ENCODE measurements around the gene QRFPR. TPM values are rescaled to one million over a fixed set of nuclear protein-coding genes. Genes with fewer than 3 reads are reported as not detected.

Gene QRFPR
- total and polyA plus RNA-seq, 2 of the 8 experiments (the other 6 are each of a cell fraction or from before 2014, with no cell fraction given), result 1.0 to 2.9 TPM

Small RNAs within 50 kb of the gene (small RNA-seq; reads per million reads assigned to genes)
- not detected for gene RF00019 (ENCODE audit: insufficient read depth)

Other genes starting within 250 kb of the QRFPR start
- not detected in 2 replicates for gene TNIP3, start 216.7 kb downstream of the QRFPR start, total RNA-seq (2021; fragmentation: NEBNext Ultra II Directional; extraction: Animal tissue kit (Norgen Biotek cat#: 25700))
- not detected in 2 replicates for gene TNIP3, start 216.7 kb downstream of the QRFPR start, polyA plus RNA-seq (2011; rRNA removed)